ENCODE data around the gene FAM53B.
A peak's percentile ranks its signal among the peaks of the same experiment; 100 is the strongest.
"Not testable (repeated sequence)": the region's sequence is repeated elsewhere in the genome, so short reads cannot be mapped to it uniquely, and the experiment has no call there.

The FAM53B gene

GRCh38 chr10:124596962-124597845, 147.0 kb downstream of the FAM53B start:
- no peak for DNase-seq (ENCODE audit: low spot score)

- DNase-seq (ENCODE audit: low spot score) = no peak
These were observed 147.9 kb downstream of the FAM53B start for GRCh38 chr10:124596116-124596785.

- no peak for DNase-seq (ENCODE audit: low spot score)
These were observed 148.9 kb downstream of the FAM53B start for GRCh38 chr10:124595143-124595883.

GRCh38 chr10:124594240-124594639, 149.9 kb downstream of the FAM53B start:
- DNase-seq (ENCODE audit: low spot score) = no peak

GRCh38 chr10:124593431-124593985, 150.7 kb downstream of the FAM53B start:
- no peak for DNase-seq (ENCODE audit: low spot score)

GRCh38 chr10:124592736-124593430, 151.3 kb downstream of the FAM53B start:
- DNase-seq (ENCODE audit: low spot score) = no peak

- no peak for DNase-seq (ENCODE audit: low spot score)
These were observed 152.1 kb downstream of the FAM53B start for GRCh38 chr10:124592101-124592500.

- no peak for DNase-seq (ENCODE audit: low spot score)
These were observed 153.1 kb downstream of the FAM53B start for GRCh38 chr10:124591123-124591495.

- no peak for DNase-seq (ENCODE audit: low spot score)
These were observed 153.7 kb downstream of the FAM53B start for GRCh38 chr10:124590216-124591122.

GRCh38 chr10:124589491-124590041, 154.6 kb downstream of the FAM53B start:
- no peak for DNase-seq (ENCODE audit: low spot score)

- DNase-seq (ENCODE audit: low spot score) = peak; percentile 61
These were observed 155.3 kb downstream of the FAM53B start for GRCh38 chr10:124588736-124589490.

- DNase-seq (ENCODE audit: low spot score) = not testable (repeated sequence)
These were observed 155.8 kb downstream of the FAM53B start for GRCh38 chr10:124588341-124588735.

- no peak for DNase-seq (ENCODE audit: low spot score)
These were observed 156.4 kb downstream of the FAM53B start for GRCh38 chr10:124587811-124588211.

GRCh38 chr10:124586142-124586541, 158.0 kb downstream of the FAM53B start:
- no peak for DNase-seq (ENCODE audit: low spot score)

- peak; percentile 66 for DNase-seq (ENCODE audit: low spot score)
These were observed 165.2 kb downstream of the FAM53B start for GRCh38 chr10:124579011-124579399.

GRCh38 chr10:124578231-124579010, 165.8 kb downstream of the FAM53B start:
- DNase-seq (ENCODE audit: low spot score) = no peak

GRCh38 chr10:124577651-124578050, 166.5 kb downstream of the FAM53B start:
- no peak for DNase-seq (ENCODE audit: low spot score)

GRCh38 chr10:124576526-124577420, 167.4 kb downstream of the FAM53B start:
- no peak for DNase-seq (ENCODE audit: low spot score)

Data from AG20443 (cell line).